HG02884 (cell line): Measurements from ENCODE around the gene DCBLD1.

ENCODE experiments used
- ATAC-seq: cut with Tn5 transposase; IDR thresholded peaks from one replicate; pipeline ENCODE4 v1.9.1; 2021; ENCODE audit warnings: mild to moderate bottlenecking, moderate library complexity; ENCODE audit not compliant: unreplicated experiment

DCBLD1 gene

DNA sequence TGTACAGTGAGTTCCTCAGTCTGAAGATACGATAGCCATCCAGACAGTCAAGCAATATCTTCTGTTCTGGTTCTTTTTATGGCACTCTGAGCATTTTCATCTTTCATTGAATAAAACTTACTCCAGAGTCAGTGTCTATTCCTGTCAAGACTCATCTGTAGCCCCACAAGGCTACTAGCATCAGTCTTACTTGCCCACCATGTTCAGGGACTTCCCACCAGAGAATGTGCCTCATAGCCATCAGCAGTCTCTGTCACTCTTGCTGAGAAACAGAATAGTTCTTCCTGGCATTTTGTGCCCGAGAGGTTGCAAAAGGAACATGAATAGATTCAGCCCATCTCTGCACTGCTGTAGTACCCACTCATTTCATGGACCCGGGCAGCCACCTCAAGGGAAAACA, 12.7 kb upstream of the DCBLD1 start:
- ATAC-seq, result no peak

DNA sequence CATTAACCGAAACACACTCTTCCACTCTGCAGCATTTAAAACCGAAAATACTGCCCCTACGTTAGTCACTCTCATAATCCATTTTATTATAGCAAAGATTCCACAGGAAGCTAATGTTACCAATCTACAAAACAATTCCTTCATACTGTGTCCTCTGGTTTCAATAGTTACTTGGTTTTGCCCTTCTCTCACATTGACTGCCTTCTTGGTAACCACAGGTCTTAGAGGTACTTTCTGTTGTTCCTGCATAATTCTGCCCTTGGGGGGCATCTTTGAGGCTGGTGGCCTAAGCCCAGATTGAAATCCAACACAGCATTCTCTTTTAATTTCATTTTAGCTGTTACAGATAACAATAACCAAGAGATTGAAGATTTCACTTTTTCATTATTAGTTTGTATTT, 9.8 kb upstream of the DCBLD1 start:
- ATAC-seq, result no peak

- no peak for ATAC-seq
These were observed 9.1 kb upstream of the DCBLD1 start for GRCh38 chr6:117473401-117473800.

- ATAC-seq, result peak; percentile 31
These were observed 4.3 kb upstream of the DCBLD1 start for GRCh38 chr6:117477988-117478852.

GRCh38 chr6:117478853-117479231, 3.6 kb upstream of the DCBLD1 start:
- no peak for ATAC-seq

- no peak for ATAC-seq
These were observed 1.8 kb upstream of the DCBLD1 start for GRCh38 chr6:117480651-117481050.

DNA sequence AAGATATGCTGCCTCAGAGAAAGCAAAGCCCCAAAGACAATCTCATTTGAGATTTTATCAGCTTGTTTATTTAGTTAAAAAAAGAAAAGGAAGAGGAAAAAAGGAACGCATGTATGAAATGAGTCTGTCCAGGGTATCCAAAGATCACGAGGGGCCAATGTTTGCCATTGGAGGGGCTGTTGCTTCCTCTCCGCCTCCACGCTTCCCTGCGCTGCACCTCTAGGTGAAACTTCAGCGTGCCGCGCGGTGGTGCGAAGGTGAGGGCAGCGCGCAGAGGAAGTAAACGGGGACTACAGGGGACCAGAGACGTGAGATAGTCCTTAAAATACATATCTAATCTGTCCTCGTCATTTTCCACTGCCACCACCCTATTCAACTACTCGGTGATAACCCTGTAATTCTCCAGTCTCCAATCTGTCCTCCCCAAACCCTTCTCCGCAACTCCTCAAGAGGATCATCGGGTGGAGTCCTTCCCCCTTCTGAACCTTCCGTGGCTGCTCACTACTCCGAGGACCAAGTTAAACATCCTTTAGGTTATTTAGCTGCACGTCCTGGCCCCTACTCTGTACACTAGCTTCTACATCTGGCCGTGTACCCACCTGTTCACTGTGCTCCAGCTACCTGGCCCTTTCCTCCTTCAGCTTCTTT, 1.1 kb upstream of the DCBLD1 start:
- no peak for ATAC-seq

GRCh38 chr6:117481926-117482239, 591 bp upstream of the DCBLD1 start:
- ATAC-seq, result no peak

DNA sequence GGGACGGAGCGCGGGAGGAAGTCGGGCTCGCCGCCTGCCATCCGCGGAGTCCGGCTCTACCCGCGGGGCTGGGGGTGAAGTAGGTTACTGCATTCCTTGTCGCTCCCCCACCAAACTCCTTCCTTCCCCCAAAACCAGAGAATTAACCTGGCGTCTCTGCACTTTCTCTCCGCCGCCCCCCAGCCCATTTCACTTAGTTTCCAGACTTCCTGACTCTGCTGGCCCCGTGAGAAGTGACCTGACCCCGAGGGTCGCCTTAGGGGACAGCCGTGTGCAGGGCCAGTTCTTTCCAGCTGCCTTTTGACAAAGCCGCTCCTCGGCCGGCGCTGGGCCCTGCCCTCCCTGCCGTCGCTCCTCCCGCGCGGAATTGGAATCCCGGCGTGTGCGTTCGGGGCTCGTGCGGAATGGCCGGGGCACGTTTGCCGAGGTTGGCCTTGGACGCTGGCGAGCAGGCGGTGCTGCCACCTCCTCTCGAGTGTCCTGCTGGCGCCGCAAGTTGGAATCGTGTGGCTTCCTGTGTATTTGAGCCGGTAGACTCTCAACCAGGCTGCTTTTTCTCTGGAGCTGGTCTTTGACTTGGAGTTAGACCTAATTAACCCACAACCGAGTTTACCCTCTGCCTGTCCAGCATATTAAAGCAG, 650 bp downstream of the DCBLD1 start:
- peak; percentile 14 for ATAC-seq

GRCh38 chr6:117483645-117484016, 1.2 kb downstream of the DCBLD1 start:
- peak; percentile 16 for ATAC-seq

DNA sequence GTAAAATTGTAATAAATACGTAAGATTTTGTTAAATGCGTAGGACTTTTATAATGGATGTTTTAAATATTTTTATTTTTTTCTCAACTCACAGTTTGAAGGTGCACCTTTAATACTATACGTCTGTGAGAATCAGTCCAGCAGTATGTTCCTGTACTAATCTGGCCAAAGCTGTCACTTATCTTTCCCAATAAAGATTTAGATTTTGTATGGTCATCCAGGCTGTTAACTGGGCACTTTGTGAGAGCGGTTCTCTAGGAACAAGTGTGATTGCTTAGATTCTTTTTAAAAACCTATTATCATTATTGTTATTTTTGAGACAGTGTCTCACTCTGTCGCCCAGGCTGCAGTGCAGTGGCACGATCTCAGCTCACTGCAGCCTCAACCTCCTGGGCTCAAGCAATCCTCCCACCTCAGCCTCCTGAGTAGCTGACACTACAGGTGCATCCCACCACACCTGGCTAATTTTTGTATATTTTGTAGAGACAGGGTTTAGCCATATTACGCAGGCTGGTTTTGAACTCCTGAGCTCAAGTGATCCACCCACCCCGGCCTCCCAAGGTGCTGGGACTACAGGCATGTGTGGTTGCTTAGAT, 1.7 kb downstream of the DCBLD1 start:
- ATAC-seq, result no peak

- no peak for ATAC-seq
These were observed 3.0 kb downstream of the DCBLD1 start for GRCh38 chr6:117485433-117485832.

- no peak for ATAC-seq
These were observed 5.3 kb downstream of the DCBLD1 start for GRCh38 chr6:117487821-117488220.

GRCh38 chr6:117489003-117489402, 6.5 kb downstream of the DCBLD1 start:
- ATAC-seq, result no peak

DNA sequence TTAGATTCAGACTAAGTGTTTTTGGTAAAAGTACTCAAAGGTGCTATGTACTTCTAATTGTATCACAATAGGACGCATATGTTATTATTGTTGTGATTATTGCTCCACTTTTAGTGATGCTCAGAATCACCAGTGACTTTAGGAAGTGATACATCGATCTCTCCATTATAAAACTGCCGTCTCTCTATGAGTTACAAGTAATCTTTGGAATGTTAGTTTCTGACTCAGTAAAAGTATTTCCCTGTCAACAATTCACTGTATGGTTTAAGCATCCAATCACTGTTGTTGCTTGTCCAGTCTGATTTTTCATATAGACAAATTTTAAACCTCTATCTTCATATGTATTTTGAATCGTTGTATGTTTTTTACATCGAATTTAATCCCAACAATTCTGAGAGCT, 9.4 kb downstream of the DCBLD1 start:
- ATAC-seq, result no peak

DNA sequence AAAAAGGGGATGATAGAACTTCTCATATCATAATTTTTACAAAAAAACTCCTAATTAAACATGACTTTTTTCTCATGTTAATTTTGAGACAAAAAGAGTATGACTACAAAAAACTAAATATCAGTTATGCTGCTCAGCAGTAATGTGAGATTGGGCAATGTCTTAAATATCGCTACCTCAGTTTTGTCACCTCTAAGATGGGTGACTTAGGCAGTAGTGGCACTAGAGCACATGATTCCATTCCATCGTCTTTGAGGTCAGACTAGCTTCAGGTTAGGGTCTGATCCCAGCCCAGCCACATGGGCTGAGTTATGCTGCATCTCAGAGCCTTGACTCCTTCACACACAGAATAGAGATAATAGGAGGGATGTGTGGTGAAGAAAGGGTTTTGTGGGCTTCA, 11.0 kb downstream of the DCBLD1 start:
- ATAC-seq, result no peak

GRCh38 chr6:117494283-117494682, 11.8 kb downstream of the DCBLD1 start:
- ATAC-seq, result no peak

DNA sequence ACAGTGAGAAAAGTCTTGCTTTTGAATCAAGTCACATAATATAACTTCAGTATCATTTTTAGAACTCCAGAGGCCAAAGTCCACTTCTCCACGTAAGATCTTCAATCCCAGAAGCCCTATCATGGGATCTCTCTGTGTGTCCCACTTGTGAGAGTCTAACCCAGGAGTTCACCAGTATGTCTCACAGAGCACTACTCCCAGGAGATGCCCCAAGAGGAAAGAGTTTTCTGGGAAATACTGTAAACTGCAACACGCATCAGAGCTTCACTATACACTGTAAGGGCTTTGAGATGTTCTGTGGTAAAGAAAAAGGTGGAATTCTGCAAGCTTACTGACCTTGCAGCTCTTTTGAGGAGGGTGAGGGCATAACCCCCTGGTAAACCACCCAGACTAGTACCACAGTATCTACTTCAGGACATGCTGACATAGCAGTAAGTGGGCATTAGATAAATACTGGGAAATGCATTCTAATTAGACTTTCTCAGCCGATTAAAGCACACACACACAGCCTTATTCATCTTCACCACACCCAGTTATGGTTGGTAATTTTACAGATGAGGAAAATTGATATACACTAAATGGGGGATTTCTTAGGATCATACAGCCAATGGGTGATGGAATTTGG, 12.3 kb downstream of the DCBLD1 start:
- no peak for ATAC-seq

DNA sequence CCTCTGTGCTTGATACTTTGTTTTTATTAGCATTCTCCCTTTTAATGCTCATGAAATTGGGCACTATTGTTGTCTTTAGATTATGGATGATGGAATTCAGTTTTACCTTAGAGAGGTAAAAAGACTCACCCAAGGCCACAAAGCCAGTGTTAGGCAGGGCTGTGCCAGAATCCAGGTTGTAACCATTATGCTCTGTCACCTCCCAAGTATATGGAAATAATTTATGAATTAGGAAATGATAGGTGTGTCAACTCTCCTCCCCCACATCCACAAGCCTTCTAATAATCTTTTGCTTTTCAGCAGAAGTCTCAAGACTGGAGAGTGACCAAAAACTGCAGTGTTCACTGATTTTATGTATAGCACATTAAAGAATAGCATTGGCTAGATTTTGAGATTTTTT, 13.0 kb downstream of the DCBLD1 start:
- ATAC-seq, result no peak

- ATAC-seq, result no peak
These were observed 13.4 kb downstream of the DCBLD1 start for GRCh38 chr6:117495869-117496268.

DNA sequence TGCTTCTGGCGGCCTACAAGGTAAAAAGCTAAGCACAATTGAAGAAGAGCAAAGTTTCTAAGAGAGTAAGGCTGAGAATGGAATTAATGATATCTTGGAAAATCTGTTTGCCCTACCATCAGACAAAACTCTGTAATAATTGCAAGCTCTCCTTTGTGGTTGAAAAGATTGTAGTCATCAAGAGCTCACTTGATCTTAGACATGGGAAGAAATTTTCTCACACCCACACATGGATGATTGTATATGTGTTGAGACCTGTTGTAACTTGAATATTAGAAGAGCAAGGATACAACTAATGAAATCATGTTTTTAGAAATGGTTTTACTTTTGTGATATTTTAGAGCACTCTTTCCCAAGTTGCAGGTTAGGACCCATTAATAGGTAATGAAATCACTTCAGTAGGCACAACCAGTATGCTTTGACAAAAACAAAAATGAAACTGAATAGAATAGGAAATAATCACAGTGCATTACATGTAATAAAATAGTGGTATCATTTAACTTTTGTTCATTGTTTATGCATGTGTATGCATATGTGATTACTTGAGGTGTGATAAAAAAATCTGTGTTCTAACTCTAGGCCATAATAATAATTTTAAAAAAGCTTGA, 14.0 kb downstream of the DCBLD1 start:
- ATAC-seq, result no peak
